ENCODE measurements around the gene SOX5. TPM values are rescaled to one million over a fixed set of nuclear protein-coding genes. Genes with fewer than 3 reads are reported as not detected.

The SOX5 gene
- total and polyA plus RNA-seq, 9 of the 15 experiments (the other 6 are each of a cell fraction or from before 2014, with no cell fraction given), result 8.3 to 16.5 (median 11.9) TPM

DNA sequence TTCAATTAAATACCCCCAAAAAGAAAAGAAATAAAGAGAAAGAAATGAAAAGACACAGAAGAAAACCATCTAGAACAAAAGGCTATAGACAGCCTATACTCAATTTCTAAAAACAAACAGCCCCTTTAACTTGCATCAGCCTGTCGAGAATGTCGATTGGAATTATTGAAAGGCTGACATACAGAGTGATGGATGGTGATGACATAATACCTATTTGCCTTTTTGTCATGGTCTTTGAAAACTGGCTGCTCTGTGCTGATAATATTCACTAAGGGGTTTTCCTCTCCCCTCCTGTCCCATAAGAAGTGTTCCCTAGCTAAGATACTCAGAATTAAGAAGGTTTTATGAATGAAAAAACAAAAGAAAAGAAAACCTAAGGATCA, 393.7 kb downstream of the SOX5 start:
- ChIA-PET POLR2A (interaction anchor here (0.6 to 0.7 kb wide), 2 partner anchors 394 to 514 kb away, joined by 3 read pairs; no protein-coding TSS in a partner anchor), CTCF (ENCODE audit: low intra/inter-chr PET ratio) (no interaction called here)
- Histone ChIP-seq H3K27ac (ENCODE audit: extremely low read depth, low read depth, low read length) (peak overlapping the region; percentile 85), H2AFZ (ENCODE audit: low read depth, low read length) (peak overlapping the region; percentile 64), H3K4me2 (ENCODE audit: insufficient read depth, low read length) (peak overlapping the region; percentile 76), H3K4me3 (peak overlapping the region; percentile 31), H3K9me3 (replicated peaks; ENCODE audit: control insufficient read depth, insufficient read depth, low read depth, low read length) (no peaks in the 10 kb centered on the region; the same call in 1 of the 2 replicates), H3K9me1 (ENCODE audit: control insufficient read depth, insufficient read depth, low read length) (no peaks in the 10 kb centered on the region), H3K36me3 (ENCODE audit: control insufficient read depth, insufficient read depth, low read length) (peaks cover 9% of the 10 kb centered on the region), H3K79me2 (ENCODE audit: control insufficient read depth, insufficient read depth, low read length) (peaks cover 30% of the 10 kb centered on the region; the same call in 2 of the 3 replicates), H3K27me3 (ENCODE audit: control insufficient read depth in 2 of 2, insufficient read depth in 2 of 2, low read length in 2 of 2) (no peaks in the 10 kb centered on the region), H4K20me1 (replicated peaks; ENCODE audit: control insufficient read depth, insufficient read depth, low read length) (no peaks in the 10 kb centered on the region), H3K4me1 (replicated peaks in 1 of 2; ENCODE audit: control insufficient read depth in 2 of 2, insufficient read depth in 2 of 2, low read length in 2 of 2) (peaks cover 3 to 48% of the 10 kb centered on the region in 2 experiments; a peak in 3 of 5 replicates), H3K9ac (ENCODE audit: insufficient read depth in 1 of 2, low read depth in 2 of 2, low read length in 2 of 2) (peak overlapping the region in 1 of 2 experiments; percentile 75; a peak in 2 of 4 replicates)
- intact Hi-C loops (cut with micrococcal nuclease), result loop anchor here (2.0 kb wide), 1 partner anchor 165 kb away; no protein-coding TSS in a partner anchor
- FAIRE-seq, result peak; percentile 84
- peak; percentile 72 for ATAC-seq
- no TSS peak for BruUV-seq (replicated peaks)
- DNase-seq (ENCODE audit: extremely low read depth in 1 of 4, low spot score in 3 of 4), result peak; percentile 29 to 80 (median 50)
- WGBS (ENCODE audit: insufficient coverage, low coverage, missing lambda C conversion rate), result 0% methylated on average over 2 of the region's 2 CpGs
- in situ Hi-C loops (cut with MboI), result no loop called here
- 0 out of 2 replicates have a peak, but pooled peaks have one; percentile 23 for TF ChIP-seq PML (IDR thresholded peaks at IDR 0.05; ENCODE audit: low read length)
- no peak for TF ChIP-seq HEY1 (CRISPR knock-in tag; IDR thresholded peaks at IDR 0.05; ENCODE audit: borderline replicate concordance)
- TF ChIP-seq, protein P1, sequence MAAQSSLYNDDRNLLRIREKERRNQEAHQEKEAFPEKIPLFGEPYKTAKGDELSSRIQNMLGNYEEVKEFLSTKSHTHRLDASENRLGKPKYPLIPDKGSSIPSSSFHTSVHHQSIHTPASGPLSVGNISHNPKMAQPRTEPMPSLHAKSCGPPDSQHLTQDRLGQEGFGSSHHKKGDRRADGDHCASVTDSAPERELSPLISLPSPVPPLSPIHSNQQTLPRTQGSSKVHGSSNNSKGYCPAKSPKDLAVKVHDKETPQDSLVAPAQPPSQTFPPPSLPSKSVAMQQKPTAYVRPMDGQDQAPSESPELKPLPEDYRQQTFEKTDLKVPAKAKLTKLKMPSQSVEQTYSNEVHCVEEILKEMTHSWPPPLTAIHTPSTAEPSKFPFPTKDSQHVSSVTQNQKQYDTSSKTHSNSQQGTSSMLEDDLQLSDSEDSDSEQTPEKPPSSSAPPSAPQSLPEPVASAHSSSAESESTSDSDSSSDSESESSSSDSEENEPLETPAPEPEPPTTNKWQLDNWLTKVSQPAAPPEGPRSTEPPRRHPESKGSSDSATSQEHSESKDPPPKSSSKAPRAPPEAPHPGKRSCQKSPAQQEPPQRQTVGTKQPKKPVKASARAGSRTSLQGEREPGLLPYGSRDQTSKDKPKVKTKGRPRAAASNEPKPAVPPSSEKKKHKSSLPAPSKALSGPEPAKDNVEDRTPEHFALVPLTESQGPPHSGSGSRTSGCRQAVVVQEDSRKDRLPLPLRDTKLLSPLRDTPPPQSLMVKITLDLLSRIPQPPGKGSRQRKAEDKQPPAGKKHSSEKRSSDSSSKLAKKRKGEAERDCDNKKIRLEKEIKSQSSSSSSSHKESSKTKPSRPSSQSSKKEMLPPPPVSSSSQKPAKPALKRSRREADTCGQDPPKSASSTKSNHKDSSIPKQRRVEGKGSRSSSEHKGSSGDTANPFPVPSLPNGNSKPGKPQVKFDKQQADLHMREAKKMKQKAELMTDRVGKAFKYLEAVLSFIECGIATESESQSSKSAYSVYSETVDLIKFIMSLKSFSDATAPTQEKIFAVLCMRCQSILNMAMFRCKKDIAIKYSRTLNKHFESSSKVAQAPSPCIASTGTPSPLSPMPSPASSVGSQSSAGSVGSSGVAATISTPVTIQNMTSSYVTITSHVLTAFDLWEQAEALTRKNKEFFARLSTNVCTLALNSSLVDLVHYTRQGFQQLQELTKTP (IDR thresholded peaks at IDR 0.05; ENCODE audit: low read depth in 1 of 2, partially characterized antibody in 2 of 2), result peak in 1 of 2 experiments; percentile 56
- TF ChIP-seq, protein P2, sequence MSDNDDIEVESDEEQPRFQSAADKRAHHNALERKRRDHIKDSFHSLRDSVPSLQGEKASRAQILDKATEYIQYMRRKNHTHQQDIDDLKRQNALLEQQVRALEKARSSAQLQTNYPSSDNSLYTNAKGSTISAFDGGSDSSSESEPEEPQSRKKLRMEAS (CRISPR knock-in tag; IDR thresholded peaks at IDR 0.05), result no peak
- TF ChIP-seq SOX6 (IDR thresholded peaks at IDR 0.05), result peak; percentile 57
- no peak for TF ChIP-seq GATAD2B (IDR thresholded peaks at IDR 0.05; ENCODE audit: borderline replicate concordance)
- peak; percentile 33 for TF ChIP-seq TAF9B (IDR thresholded peaks at IDR 0.05; ENCODE audit: partially characterized antibody)
- TF ChIP-seq, protein P3, sequence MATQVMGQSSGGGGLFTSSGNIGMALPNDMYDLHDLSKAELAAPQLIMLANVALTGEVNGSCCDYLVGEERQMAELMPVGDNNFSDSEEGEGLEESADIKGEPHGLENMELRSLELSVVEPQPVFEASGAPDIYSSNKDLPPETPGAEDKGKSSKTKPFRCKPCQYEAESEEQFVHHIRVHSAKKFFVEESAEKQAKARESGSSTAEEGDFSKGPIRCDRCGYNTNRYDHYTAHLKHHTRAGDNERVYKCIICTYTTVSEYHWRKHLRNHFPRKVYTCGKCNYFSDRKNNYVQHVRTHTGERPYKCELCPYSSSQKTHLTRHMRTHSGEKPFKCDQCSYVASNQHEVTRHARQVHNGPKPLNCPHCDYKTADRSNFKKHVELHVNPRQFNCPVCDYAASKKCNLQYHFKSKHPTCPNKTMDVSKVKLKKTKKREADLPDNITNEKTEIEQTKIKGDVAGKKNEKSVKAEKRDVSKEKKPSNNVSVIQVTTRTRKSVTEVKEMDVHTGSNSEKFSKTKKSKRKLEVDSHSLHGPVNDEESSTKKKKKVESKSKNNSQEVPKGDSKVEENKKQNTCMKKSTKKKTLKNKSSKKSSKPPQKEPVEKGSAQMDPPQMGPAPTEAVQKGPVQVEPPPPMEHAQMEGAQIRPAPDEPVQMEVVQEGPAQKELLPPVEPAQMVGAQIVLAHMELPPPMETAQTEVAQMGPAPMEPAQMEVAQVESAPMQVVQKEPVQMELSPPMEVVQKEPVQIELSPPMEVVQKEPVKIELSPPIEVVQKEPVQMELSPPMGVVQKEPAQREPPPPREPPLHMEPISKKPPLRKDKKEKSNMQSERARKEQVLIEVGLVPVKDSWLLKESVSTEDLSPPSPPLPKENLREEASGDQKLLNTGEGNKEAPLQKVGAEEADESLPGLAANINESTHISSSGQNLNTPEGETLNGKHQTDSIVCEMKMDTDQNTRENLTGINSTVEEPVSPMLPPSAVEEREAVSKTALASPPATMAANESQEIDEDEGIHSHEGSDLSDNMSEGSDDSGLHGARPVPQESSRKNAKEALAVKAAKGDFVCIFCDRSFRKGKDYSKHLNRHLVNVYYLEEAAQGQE (IDR thresholded peaks at IDR 0.05; ENCODE audit: borderline replicate concordance), result peak; percentile 62
- TF ChIP-seq, protein P3 (CRISPR knock-in tag; IDR thresholded peaks at IDR 0.05; ENCODE audit: low read depth), result no peak
